GM18519 (cell line): ENCODE results near the gene FAM117A.
"Not testable (repeated sequence)": the region's sequence is repeated elsewhere in the genome, so short reads cannot be mapped to it uniquely, and the experiment has no call there.

Source experiments
- ATAC-seq: cut with Tn5 transposase; IDR thresholded peaks from one replicate; pipeline ENCODE4 v1.9.1; 2021; ENCODE audit warnings: mild to moderate bottlenecking, moderate library complexity; ENCODE audit not compliant: unreplicated experiment, low FRiP score

FAM117A gene

DNA sequence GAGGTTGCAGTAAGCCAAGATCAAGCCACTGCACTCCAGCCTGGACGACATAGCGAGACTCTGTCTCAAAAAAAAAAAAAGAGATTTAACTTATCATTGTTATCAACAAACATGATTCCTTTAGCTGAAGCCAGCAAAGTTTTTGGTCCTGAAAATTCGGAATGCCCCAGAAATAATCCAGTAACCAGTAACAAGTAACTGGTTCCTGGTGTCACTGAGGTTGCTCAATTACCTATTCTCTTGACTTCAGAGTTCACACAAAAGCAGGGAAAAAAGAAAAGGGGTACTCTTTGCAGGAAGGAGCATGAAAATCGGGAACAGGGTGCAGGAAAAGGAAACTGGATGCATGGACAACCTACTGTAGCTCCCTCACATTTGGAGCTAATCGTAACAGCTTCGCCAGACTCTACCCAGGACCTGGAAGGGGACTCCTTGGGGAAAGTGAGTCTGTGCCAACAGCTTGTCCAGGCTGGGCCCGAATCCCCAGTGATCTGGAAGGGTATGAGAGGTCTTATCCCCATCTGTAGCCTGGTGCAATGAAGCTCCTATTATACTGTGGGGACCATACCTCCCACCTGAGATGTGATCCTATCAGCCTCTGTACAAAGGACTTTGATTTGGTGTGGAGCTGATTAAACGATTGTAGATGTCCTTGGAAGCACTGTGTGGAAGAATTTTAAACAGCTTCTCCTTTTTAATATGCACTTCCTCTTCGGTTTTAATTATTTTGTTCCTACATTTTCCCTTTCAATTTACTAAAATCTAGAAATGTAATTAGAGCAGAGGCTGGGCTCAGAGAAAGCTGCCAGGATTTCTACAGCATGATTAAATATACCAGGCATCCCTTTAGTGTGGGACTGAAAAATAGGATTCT is 82.6 kb downstream of the FAM117A start:
- ATAC-seq = no peak

- ATAC-seq = no peak
These were observed 83.6 kb downstream of the FAM117A start for GRCh38 chr17:49680314-49680713.

DNA sequence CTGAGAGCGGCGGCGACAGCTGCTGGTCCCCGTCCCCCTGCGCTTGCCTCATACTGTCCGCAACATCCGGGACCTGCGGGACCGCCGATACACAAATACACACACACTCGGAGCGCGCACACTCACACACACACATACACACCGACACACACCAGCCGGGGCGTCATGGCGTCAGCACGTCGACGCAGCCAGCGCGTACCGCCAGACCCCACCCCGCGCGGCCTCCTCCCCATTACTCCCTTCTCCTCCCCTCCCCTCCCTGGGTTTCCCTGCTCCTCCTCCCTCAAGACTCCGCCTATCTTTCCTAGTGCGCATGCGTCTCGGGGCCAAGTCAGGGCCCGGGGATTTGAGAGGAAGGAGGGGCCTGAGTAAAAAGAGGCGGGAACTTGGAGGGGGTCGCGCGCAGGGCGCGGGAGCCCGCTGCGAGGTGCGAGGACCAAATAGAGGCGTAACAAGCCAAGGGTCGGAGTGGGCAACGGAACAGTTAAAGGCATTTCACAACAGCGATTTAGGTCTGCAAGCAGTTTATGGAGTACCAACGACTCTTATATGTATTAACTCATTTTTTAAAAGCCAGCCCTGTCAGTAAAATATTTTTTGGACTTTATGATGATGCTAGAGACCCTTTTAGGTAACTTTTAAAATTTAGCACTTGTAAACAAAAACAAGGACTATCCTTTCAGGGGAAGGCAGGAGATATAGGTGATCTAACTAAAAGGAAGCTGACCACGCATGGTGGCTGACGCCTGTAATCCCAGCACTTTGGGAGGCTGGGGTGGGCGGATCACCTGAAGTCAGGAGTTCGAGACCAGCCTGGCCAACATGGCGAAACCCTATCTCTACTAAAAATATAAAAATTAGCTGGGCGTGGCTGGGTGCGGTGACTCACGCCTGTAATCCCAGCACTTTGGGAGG is 85.7 kb downstream of the FAM117A start, which contains the start of gene SPOP:
TSS of gene SPOP (minus strand) at position 165 of the 915 bp plus-strand sequence. CDS start 55,287 bp downstream, outside the sequence.
- peak; percentile 54 for ATAC-seq

GRCh38 chr17:49677134-49677932 is 86.6 kb downstream of the FAM117A start:
- ATAC-seq = peak; percentile 31

GRCh38 chr17:49676276-49676868 is 87.6 kb downstream of the FAM117A start:
- peak; percentile 66 for ATAC-seq

DNA sequence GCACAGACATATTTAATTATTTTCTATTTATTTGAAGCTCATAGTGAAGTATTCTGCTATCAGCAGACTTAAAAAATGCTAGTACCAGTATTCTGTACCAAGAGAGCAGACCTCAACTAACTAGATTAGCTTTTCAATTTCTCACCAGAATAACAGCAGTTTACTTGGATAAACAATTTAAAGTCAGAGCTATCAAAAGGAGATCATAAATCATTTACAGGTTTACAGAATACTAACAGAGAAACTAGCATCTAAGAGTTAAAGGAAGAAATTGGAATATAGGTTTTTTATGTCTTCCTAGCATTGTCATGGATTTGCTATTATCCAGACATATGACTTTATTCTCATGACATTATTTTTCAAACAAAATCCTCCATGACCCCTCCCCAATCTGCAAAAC is 89.4 kb downstream of the FAM117A start:
- ATAC-seq = no peak

DNA sequence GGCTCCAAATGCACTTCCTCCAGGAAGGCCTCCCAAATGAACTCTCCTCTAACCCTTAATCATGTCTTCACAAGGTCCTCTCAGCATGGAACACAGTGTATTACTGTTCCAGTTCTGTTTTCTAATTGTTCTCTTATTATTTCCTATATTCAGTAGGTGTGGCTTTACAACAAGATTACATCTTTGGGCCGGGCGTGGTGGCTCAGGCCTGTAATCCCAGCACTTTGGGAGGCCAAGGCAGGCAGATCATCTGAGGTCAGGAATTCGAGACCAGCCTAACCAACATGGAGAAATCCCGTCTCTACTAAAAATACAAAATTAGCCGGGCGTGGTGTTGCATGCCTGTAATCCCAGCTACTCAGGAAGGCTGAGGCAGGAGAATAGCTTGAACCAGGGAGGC is 90.3 kb downstream of the FAM117A start:
- ATAC-seq = not testable (repeated sequence)

- ATAC-seq = no peak
These were observed 93.3 kb downstream of the FAM117A start for GRCh38 chr17:49670641-49671040.

DNA sequence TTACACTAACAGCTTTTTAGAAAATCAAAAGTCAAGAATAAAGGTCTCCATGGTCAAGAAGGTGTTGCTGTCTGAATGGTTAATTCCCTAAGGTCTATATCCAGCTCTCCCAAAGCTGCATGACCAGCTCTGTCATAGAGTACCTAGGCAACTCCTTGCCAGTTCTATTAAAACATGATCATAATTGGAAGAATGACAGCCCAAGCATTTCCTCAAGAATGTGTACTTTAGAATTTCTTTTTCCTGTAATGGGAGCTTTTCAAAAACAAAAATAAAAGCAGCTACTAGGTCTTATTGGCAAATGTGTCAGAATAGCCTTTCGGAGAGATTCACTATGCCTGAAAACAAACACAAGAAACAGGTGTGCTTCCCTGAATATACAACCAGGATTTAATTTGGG is 93.9 kb downstream of the FAM117A start:
- no peak for ATAC-seq

GRCh38 chr17:49667854-49668253 is 96.1 kb downstream of the FAM117A start:
- no peak for ATAC-seq

GRCh38 chr17:49664706-49665211 is 99.2 kb downstream of the FAM117A start:
- ATAC-seq = no peak
